Measurements from ENCODE around the gene WDR88. TPM values are rescaled to one million over a fixed set of nuclear protein-coding genes. Genes with fewer than 3 reads are reported as not detected.

Gene WDR88
- total and polyA plus RNA-seq, 2 of the 13 experiments (the other 11 are each of a cell fraction or from before 2014, with no cell fraction given): not detected

DNA sequence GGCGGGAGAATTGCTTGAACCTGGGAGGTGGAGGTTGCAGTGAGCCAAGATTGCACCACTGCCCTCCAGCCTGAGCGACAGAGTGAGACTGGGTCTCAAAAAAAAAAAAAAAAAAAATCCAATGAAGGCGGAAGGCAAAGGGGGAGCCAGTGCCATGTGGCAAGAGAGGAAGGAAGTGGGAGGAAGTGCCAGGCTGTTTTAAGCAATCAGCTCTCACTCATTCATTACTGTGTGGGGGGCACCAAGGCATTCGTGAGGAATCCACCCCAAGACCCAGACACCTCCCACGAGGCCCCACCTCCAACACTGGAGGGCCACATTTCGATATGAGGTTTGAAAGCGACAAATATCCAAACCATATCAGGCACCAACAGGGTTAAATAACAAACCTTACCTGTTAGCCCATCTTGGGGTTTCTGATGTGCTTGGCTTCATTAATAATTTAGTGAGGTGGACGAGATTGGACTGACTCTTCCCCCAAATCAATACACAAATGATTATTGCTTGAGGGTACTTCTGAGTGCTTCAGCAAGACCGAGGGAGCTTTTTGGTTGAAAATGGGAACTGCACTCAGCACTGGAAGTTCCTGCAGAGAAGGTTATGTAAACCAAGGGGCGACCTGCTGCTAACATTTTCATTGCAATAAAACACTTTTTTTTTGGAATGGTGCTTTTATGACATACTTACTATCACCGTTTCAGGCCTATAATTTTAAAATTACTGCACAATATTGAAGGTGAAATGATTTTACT lies 54.7 kb downstream of the WDR88 start:
- Histone ChIP-seq H3K27ac (ENCODE audit: extremely low read length, insufficient read depth, low read length) (no peak overlapping the region), H4K20me1 (ENCODE audit: insufficient read depth, low read length) (no peaks in the 10 kb centered on the region), H3K27me3 (ENCODE audit: control insufficient read depth in 1 of 2, insufficient read depth in 2 of 2, low read length in 2 of 2) (peaks cover 2 to 9% of the 10 kb centered on the region in 2 experiments; a peak in 1 of 5 replicates), H3K4me1 (ENCODE audit: insufficient read depth, low read length) (no peaks in the 10 kb centered on the region), H2AFZ (ENCODE audit: low read length) (no peak overlapping the region), H3K36me3 (replicated peaks in 1 of 2; ENCODE audit: control insufficient read depth in 1 of 2, insufficient read depth in 2 of 2, low read length in 2 of 2) (no peaks in the 10 kb centered on the region), H3K9me3 (ENCODE audit: low read length) (no peaks in the 10 kb centered on the region), H3K4me3 (replicated peaks in 1 of 3; ENCODE audit: insufficient read depth in 1 of 3, low read depth in 2 of 3, low read length in 3 of 3) (no peak overlapping the region), H3K79me2 (ENCODE audit: insufficient read depth, low read length) (no peaks in the 10 kb centered on the region), H3K4me2 (ENCODE audit: low read depth, low read length) (no peak overlapping the region), H3K9ac (ENCODE audit: insufficient read depth, low read depth, low read length) (no peak overlapping the region)
- 32% methylated on average over 10 of the region's 11 CpGs for WGBS (ENCODE audit: low lambda C conversion rate)
- in situ Hi-C loops (cut with HindIII; ENCODE audit: extremely low pct_ligation_motif_present, low pct_unique_long_range_greater_than_20kb): no loop called here
- no TSS peak for BruUV-seq (replicated peaks)
- FAIRE-seq (no peak), ATAC-seq (no peak), DNase-seq (ENCODE audit: low spot score) (no peak)
- TF ChIP-seq, protein P1, sequence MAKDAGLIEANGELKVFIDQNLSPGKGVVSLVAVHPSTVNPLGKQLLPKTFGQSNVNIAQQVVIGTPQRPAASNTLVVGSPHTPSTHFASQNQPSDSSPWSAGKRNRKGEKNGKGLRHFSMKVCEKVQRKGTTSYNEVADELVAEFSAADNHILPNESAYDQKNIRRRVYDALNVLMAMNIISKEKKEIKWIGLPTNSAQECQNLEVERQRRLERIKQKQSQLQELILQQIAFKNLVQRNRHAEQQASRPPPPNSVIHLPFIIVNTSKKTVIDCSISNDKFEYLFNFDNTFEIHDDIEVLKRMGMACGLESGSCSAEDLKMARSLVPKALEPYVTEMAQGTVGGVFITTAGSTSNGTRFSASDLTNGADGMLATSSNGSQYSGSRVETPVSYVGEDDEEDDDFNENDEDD (CRISPR knock-in tag; IDR thresholded peaks at IDR 0.05; ENCODE audit: borderline replicate concordance): no peak
- TF ChIP-seq U2AF2 (IDR thresholded peaks at IDR 0.05; ENCODE audit: low read depth, low read length) (no peak), RBAK (CRISPR knock-in tag; IDR thresholded peaks at IDR 0.05) (no peak), JUNB (CRISPR knock-in tag; IDR thresholded peaks at IDR 0.05; ENCODE audit: borderline replicate concordance) (no peak), SIN3B (IDR thresholded peaks at IDR 0.05; ENCODE audit: low read length) (no peak), SRSF9 (IDR thresholded peaks at IDR 0.05; ENCODE audit: borderline replicate concordance, insufficient read depth, low read depth, low read length, poor library complexity, severe bottlenecking) (no peak)
- TF ChIP-seq, protein P2, sequence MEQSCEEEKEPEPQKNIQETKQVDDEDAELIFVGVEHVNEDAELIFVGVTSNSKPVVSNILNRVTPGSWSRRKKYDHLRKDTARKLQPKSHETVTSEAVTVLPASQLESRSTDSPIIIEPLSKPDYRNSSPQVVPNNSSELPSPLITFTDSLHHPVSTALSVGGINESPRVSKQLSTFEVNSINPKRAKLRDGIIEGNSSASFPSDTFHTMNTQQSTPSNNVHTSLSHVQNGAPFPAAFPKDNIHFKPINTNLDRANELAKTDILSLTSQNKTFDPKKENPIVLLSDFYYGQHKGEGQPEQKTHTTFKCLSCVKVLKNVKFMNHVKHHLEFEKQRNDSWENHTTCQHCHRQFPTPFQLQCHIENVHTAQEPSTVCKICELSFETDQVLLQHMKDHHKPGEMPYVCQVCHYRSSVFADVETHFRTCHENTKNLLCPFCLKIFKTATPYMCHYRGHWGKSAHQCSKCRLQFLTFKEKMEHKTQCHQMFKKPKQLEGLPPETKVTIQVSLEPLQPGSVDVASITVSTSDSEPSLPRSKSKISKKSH (CRISPR knock-in tag; IDR thresholded peaks at IDR 0.05; ENCODE audit: borderline replicate concordance): no peak
- CTCF ChIA-PET (ENCODE audit: low intra/inter-chr PET ratio, low total read pairs): no interaction called here
- POLR2A ChIA-PET: no interaction called here
- intact Hi-C loops (cut with micrococcal nuclease; ENCODE audit: unreplicated experiment): no loop called here
